WTC11 (cell line): Measurements from ENCODE around the gene BNC2. TPM values are rescaled to one million over a fixed set of nuclear protein-coding genes. Genes with fewer than 3 reads are reported as not detected.

Source experiments
- ATAC-seq: fragments of 200-7000 bp; cut with Tn5 transposase; 2 replicates; pipeline ENCODE4 v1.10.0; 2021; ENCODE audit warnings: mild to moderate bottlenecking, moderate library complexity
- CTCF ChIA-PET: fragments of 300-600 bp; sonication (Branson Sonifier 250); formaldehyde crosslinking; loops from one replicate; lab custom pipeline; 2021; ENCODE audit warnings: antibody characterized with exemption; lab: Charles Lee
- POLR2A ChIA-PET: fragments of 350-600 bp; sonication (Branson Sonifier 250); formaldehyde crosslinking; loops from one replicate; lab custom pipeline; 2021; ENCODE audit warnings: antibody characterized with exemption; lab: Charles Lee
- DNase-seq: peaks from one replicate; pipeline ENCODE4 v3.0.0; 2021; ENCODE audit warnings: low spot score
- H3K27ac Mint-ChIP-seq: 2 replicates; pipeline ENCODE4 v1.8.0; 2021; ENCODE audit warnings: mixed read lengths
- H3K27me3 Mint-ChIP-seq: 2 replicates; pipeline ENCODE4 v1.8.0; 2021; ENCODE audit warnings: low read depth, mild to moderate bottlenecking, moderate library complexity, mixed read lengths
- H3K36me3 Mint-ChIP-seq: 2 replicates; pipeline ENCODE4 v1.8.0; 2021; ENCODE audit warnings: mixed read lengths
- H3K4me1 Mint-ChIP-seq: 2 replicates; pipeline ENCODE4 v1.8.0; 2022; ENCODE audit warnings: mixed read lengths
- H3K4me3 Mint-ChIP-seq: 2 replicates; pipeline ENCODE4 v1.8.0; 2021; ENCODE audit warnings: mild to moderate bottlenecking, moderate library complexity, mixed read lengths
- H3K9me3 Mint-ChIP-seq: 2 replicates; pipeline ENCODE4 v1.8.0; 2021; ENCODE audit warnings: mixed read lengths
- ATF6 ChIP-seq: sonication (generic); formaldehyde crosslinking; IDR thresholded peaks from 2 replicates; pipeline ENCODE4 v1.8.1; 2023; ENCODE audit warnings: mild to moderate bottlenecking, missing genetic modification reagents
- E2F1 ChIP-seq: sonication (generic); formaldehyde crosslinking; IDR thresholded peaks from 2 replicates; pipeline ENCODE4 v1.8.0; 2022; ENCODE audit warnings: mild to moderate bottlenecking, missing genetic modification reagents
- E2F4 ChIP-seq: sonication (generic); formaldehyde crosslinking; IDR thresholded peaks from 2 replicates; pipeline ENCODE4 v1.8.1; 2022; ENCODE audit warnings: low read depth, mild to moderate bottlenecking, moderate library complexity, missing genetic modification reagents, borderline replicate concordance
- E2F5 ChIP-seq: sonication (generic); formaldehyde crosslinking; IDR thresholded peaks from 2 replicates; pipeline ENCODE4 v1.8.1; 2022; ENCODE audit warnings: mild to moderate bottlenecking, moderate library complexity, missing genetic modification reagents
- ESRRA ChIP-seq: sonication (generic); formaldehyde crosslinking; IDR thresholded peaks from 2 replicates; pipeline ENCODE4 v1.8.1; 2022; ENCODE audit warnings: mild to moderate bottlenecking, missing genetic modification reagents, borderline replicate concordance
- ETV6 ChIP-seq: sonication (generic); formaldehyde crosslinking; IDR thresholded peaks from 2 replicates; pipeline ENCODE4 v1.8.1; 2022; ENCODE audit warnings: mild to moderate bottlenecking, missing genetic modification reagents
- GABPB1 ChIP-seq: sonication (generic); formaldehyde crosslinking; IDR thresholded peaks from 2 replicates; pipeline ENCODE4 v1.8.1; 2023; ENCODE audit warnings: mild to moderate bottlenecking, missing genetic modification reagents
- JAZF1 ChIP-seq: fragments of 250-450 bp; sonication (Bioruptor Pico); IDR thresholded peaks from 2 replicates; pipeline ENCODE4 v1.9.0; 2021; ENCODE audit warnings: moderate library complexity, mild to moderate bottlenecking, inconsistent platforms
- NFATC4 ChIP-seq: fragments of 250-450 bp; sonication (Bioruptor Pico); IDR thresholded peaks from 2 replicates; pipeline ENCODE4 v1.9.0; 2021; ENCODE audit warnings: mild to moderate bottlenecking
- NR1H2 ChIP-seq: sonication (generic); formaldehyde crosslinking; IDR thresholded peaks from 2 replicates; pipeline ENCODE4 v1.9.0; 2021; ENCODE audit warnings: mild to moderate bottlenecking, moderate library complexity, missing genetic modification reagents
- PRDM15 ChIP-seq: sonication (generic); formaldehyde crosslinking; IDR thresholded peaks from 2 replicates; pipeline ENCODE4 v1.8.0; 2022; ENCODE audit warnings: missing genetic modification reagents
- TCF7 ChIP-seq: sonication (generic); formaldehyde crosslinking; IDR thresholded peaks from 2 replicates; pipeline ENCODE4 v1.8.0; 2022; ENCODE audit warnings: mild to moderate bottlenecking, low read depth, missing genetic modification reagents, moderate library complexity
- TEAD4 ChIP-seq: sonication (generic); formaldehyde crosslinking; IDR thresholded peaks from 2 replicates; pipeline ENCODE4 v1.8.0; 2022; ENCODE audit warnings: mild to moderate bottlenecking, missing genetic modification reagents
- ZNF219 ChIP-seq: sonication (generic); formaldehyde crosslinking; IDR thresholded peaks from 2 replicates; pipeline ENCODE4 v1.8.0; 2023; ENCODE audit warnings: missing genetic modification reagents, mild to moderate bottlenecking, borderline replicate concordance
- ZNF396 ChIP-seq: fragments of 250-450 bp; sonication (Bioruptor Pico); IDR thresholded peaks from 2 replicates; pipeline ENCODE4 v1.8.0; 2021; ENCODE audit warnings: mild to moderate bottlenecking, moderate library complexity, borderline replicate concordance
- total RNA-seq: library from RNA; stranded (reverse); gene quantifications from 3 replicates; pipeline ENCODE4 v1.2.3, GENCODE V29; 2021
- TF ChIP-seq, protein P1 (sequence below): sonication (generic); formaldehyde crosslinking; IDR thresholded peaks from 2 replicates; pipeline ENCODE4 v1.8.0; 2023; ENCODE audit warnings: missing genetic modification reagents, mild to moderate bottlenecking, borderline replicate concordance

Gene BNC2
- total RNA-seq, 1 experiment from 2014 or later = 33.3 TPM

DNA sequence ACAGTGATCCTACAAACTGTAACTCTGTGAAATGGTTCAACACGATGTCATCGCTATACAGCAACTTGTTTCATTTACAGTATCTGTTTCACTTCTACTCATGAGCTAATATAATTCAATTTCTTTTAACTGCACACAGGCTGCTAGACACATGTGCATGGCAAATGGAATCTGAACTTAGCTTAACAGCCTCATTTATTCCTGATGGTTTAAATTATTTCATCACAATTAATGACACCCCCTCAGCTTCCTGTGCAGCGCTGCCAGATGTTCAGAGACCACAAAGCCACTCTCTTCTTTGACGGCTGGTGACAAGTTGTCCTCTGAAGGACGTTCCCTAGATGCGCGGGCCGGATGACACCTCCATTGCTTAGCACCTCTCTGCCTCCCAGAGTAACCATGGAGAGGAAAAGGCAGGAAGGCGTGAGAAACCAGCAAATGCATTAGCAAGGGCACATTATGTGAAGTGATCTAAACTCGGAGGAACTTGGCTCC is 191.1 kb downstream of the BNC2 start (continued):
- TF ChIP-seq, protein P1, sequence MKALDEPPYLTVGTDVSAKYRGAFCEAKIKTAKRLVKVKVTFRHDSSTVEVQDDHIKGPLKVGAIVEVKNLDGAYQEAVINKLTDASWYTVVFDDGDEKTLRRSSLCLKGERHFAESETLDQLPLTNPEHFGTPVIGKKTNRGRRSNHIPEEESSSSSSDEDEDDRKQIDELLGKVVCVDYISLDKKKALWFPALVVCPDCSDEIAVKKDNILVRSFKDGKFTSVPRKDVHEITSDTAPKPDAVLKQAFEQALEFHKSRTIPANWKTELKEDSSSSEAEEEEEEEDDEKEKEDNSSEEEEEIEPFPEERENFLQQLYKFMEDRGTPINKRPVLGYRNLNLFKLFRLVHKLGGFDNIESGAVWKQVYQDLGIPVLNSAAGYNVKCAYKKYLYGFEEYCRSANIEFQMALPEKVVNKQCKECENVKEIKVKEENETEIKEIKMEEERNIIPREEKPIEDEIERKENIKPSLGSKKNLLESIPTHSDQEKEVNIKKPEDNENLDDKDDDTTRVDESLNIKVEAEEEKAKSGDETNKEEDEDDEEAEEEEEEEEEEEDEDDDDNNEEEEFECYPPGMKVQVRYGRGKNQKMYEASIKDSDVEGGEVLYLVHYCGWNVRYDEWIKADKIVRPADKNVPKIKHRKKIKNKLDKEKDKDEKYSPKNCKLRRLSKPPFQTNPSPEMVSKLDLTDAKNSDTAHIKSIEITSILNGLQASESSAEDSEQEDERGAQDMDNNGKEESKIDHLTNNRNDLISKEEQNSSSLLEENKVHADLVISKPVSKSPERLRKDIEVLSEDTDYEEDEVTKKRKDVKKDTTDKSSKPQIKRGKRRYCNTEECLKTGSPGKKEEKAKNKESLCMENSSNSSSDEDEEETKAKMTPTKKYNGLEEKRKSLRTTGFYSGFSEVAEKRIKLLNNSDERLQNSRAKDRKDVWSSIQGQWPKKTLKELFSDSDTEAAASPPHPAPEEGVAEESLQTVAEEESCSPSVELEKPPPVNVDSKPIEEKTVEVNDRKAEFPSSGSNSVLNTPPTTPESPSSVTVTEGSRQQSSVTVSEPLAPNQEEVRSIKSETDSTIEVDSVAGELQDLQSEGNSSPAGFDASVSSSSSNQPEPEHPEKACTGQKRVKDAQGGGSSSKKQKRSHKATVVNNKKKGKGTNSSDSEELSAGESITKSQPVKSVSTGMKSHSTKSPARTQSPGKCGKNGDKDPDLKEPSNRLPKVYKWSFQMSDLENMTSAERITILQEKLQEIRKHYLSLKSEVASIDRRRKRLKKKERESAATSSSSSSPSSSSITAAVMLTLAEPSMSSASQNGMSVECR = no peak
- TF ChIP-seq PRDM15 (CRISPR knock-in tag) (no peak), E2F1 (CRISPR knock-in tag) (no peak), GABPB1 (no peak)

DNA sequence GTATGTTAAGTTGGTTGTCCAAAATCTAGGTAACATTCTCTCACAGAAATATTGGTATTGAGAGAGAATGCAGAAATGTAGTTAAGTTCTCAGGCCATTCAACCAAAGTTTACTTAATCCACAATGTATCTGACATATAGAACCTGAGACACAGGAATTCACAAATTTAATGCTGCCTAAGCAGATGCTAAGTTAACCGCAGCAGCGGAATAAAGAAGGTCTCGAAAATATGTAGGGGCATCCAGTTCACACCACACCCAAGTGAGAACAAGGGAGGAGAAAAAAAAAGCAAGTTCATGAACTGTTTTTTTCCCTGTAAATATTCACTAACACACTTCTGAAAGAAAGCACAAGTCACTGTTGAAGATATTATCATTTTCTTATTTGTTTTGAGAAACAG is 194.0 kb downstream of the BNC2 start:
- no peaks in the 10 kb centered on the region for H3K36me3 Mint-ChIP-seq
- peaks cover 34% of the 10 kb centered on the region for H3K4me1 Mint-ChIP-seq
- H3K4me3 Mint-ChIP-seq = no peak overlapping the region
- H3K27me3 Mint-ChIP-seq = no peaks in the 10 kb centered on the region
- 0 out of 2 replicates have a peak overlapping the region, but pooled peaks have one; percentile 51 for H3K27ac Mint-ChIP-seq
- ATAC-seq (no peak), DNase-seq (no peak)
- no peaks in the 10 kb centered on the region for H3K9me3 Mint-ChIP-seq
- ChIA-PET POLR2A (no interaction called here), CTCF (no interaction called here)
- TF ChIP-seq NFATC4 (CRISPR knock-in tag) = no peak
- no peak for TF ChIP-seq E2F4
- TF ChIP-seq ZNF396 (CRISPR knock-in tag) = no peak
- TF ChIP-seq ESRRA = no peak
- TF ChIP-seq PRDM15 (CRISPR knock-in tag) = no peak
- TF ChIP-seq TCF7 (CRISPR knock-in tag) = no peak
- TF ChIP-seq ATF6 (CRISPR knock-in tag) = no peak
- TF ChIP-seq ZNF219 (CRISPR knock-in tag) = no peak
- TF ChIP-seq JAZF1 (CRISPR knock-in tag) = no peak
- TF ChIP-seq NR1H2 (CRISPR knock-in tag) = no peak
- TF ChIP-seq E2F1 (CRISPR knock-in tag) = no peak
- TF ChIP-seq TEAD4 (CRISPR knock-in tag) = no peak
- no peak for TF ChIP-seq ETV6 (CRISPR knock-in tag)
- TF ChIP-seq E2F5 (CRISPR knock-in tag) = no peak
